Measurements from ENCODE around the gene GPC6.

Gene GPC6

DNA sequence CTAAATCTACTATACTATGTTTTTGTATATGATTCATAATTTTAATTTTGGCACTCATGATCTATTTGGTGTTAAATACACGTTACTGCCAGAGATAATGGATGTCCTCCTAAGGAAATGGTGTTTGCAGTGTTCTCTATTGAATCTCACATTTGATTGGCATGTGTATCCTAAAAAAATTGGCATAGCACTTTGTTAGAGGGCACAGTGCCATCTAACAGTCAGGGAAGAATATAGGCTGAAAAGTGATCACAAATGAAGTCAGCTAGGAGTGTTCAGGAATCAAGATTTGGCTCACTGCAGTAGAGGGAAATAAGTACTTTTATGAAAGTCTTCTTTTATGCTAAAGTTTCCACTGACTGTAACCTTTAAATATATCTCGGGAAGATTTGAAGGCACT, 624.6 kb downstream of the GPC6 start:
- H3K4me1 ChIP-seq (ENCODE audit: control insufficient read depth, insufficient read depth, low read depth, low read length): no peaks in the 10 kb centered on the region
- DNase-seq: no peak
- no peak overlapping the region for H2AFZ ChIP-seq (ENCODE audit: low read depth, low read length)
- no peak overlapping the region for H2BK15ac ChIP-seq (ENCODE audit: low read depth, poor library complexity, severe bottlenecking)
- no peaks in the 10 kb centered on the region for H3K27me3 ChIP-seq (ENCODE audit: control insufficient read depth in 1 of 2, insufficient read depth in 1 of 2, low read length in 2 of 2)
- no peak overlapping the region for H4K91ac ChIP-seq (ENCODE audit: low read length)
- no peak overlapping the region for H4K8ac ChIP-seq (ENCODE audit: low read length)
- no peak overlapping the region for H2BK5ac ChIP-seq (ENCODE audit: low read depth, low read length, poor library complexity, severe bottlenecking)
- H3K18ac ChIP-seq (ENCODE audit: low read depth in 1 of 2, low read length in 2 of 2): no peak overlapping the region
- no peak overlapping the region for H2BK120ac ChIP-seq (ENCODE audit: low read depth, low read length)
- no peak overlapping the region for H3K4ac ChIP-seq (ENCODE audit: low read depth in 1 of 2, low read length in 2 of 2)
- H2BK12ac ChIP-seq (ENCODE audit: low read length in 2 of 2): no peak overlapping the region
- H2AK5ac ChIP-seq (ENCODE audit: low read length, severe bottlenecking): no peak overlapping the region
- no peaks in the 10 kb centered on the region for H3K9me3 ChIP-seq (ENCODE audit: control insufficient read depth, low read length)
- H3K9ac ChIP-seq (ENCODE audit: low read length): no peak overlapping the region
- H3K27ac ChIP-seq (ENCODE audit: low read length, poor library complexity, severe bottlenecking): no peak overlapping the region
- H3K4me2 ChIP-seq (ENCODE audit: low read length, poor library complexity, severe bottlenecking): no peak overlapping the region
- H3K79me1 ChIP-seq (replicated peaks; ENCODE audit: low read length, poor library complexity, severe bottlenecking): no peaks in the 10 kb centered on the region
- no peak overlapping the region for H3K23ac ChIP-seq (ENCODE audit: low read length in 2 of 2)
- no peaks in the 10 kb centered on the region for H3K36me3 ChIP-seq (ENCODE audit: control insufficient read depth in 1 of 2, insufficient read depth in 2 of 2, low read depth in 1 of 2, low read length in 2 of 2)
- WGBS: 89% methylated on average over 1 of the region's 2 CpGs
- H3K14ac ChIP-seq (ENCODE audit: low read length in 2 of 2): no peak overlapping the region
- no peak overlapping the region for H3K4me3 ChIP-seq (ENCODE audit: insufficient read depth in 1 of 2, low read depth in 1 of 2, low read length in 2 of 2)

DNA sequence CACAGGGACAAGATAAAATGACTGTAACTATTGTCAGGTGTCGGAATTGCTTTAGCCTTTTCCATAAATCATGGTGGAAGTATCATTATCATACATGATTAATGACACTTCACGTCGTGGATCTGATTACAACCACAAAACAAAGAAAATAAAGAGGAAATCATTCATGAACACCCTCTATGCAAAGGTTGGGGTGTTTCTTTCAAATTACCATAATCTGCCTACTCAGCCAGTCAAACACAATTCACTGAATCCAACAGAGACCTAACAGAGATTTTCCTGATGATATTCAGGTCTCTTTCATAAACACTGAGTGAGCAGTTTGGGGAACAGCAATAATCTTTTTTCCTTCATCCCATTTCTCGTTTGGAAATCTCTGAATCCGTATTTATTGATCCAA, 627.3 kb downstream of the GPC6 start:
- no peak overlapping the region for H3K4me2 ChIP-seq (ENCODE audit: low read length, poor library complexity, severe bottlenecking)
- H3K36me3 ChIP-seq (ENCODE audit: control insufficient read depth in 1 of 2, insufficient read depth in 2 of 2, low read depth in 1 of 2, low read length in 2 of 2): no peaks in the 10 kb centered on the region
- H2BK120ac ChIP-seq (ENCODE audit: low read depth, low read length): no peak overlapping the region
- H2BK15ac ChIP-seq (ENCODE audit: low read depth, poor library complexity, severe bottlenecking): no peak overlapping the region
- no peak overlapping the region for H2AK5ac ChIP-seq (ENCODE audit: low read length, severe bottlenecking)
- no peak overlapping the region for H2AFZ ChIP-seq (ENCODE audit: low read depth, low read length)
- DNase-seq: no peak
- no peak overlapping the region for H4K8ac ChIP-seq (ENCODE audit: low read length)
- no peak overlapping the region for H3K9ac ChIP-seq (ENCODE audit: low read length)
- no peaks in the 10 kb centered on the region for H3K79me1 ChIP-seq (replicated peaks; ENCODE audit: low read length, poor library complexity, severe bottlenecking)
- no peak overlapping the region for H3K18ac ChIP-seq (ENCODE audit: low read depth in 1 of 2, low read length in 2 of 2)
- no peak overlapping the region for H3K4me3 ChIP-seq (ENCODE audit: insufficient read depth in 1 of 2, low read depth in 1 of 2, low read length in 2 of 2)
- no peak overlapping the region for H3K27ac ChIP-seq (ENCODE audit: low read length, poor library complexity, severe bottlenecking)
- H3K4ac ChIP-seq (ENCODE audit: low read depth in 1 of 2, low read length in 2 of 2): no peak overlapping the region
- H3K4me1 ChIP-seq (ENCODE audit: control insufficient read depth, insufficient read depth, low read depth, low read length): no peaks in the 10 kb centered on the region
- H4K91ac ChIP-seq (ENCODE audit: low read length): no peak overlapping the region
- 93% methylated on average over 3 of the region's 5 CpGs for WGBS
- no peak overlapping the region for H3K23ac ChIP-seq (ENCODE audit: low read length in 2 of 2)
- H2BK12ac ChIP-seq (ENCODE audit: low read length in 2 of 2): no peak overlapping the region
- H3K27me3 ChIP-seq (ENCODE audit: control insufficient read depth in 1 of 2, insufficient read depth in 1 of 2, low read length in 2 of 2): no peaks in the 10 kb centered on the region
- H3K14ac ChIP-seq (ENCODE audit: low read length in 2 of 2): no peak overlapping the region
- H2BK5ac ChIP-seq (ENCODE audit: low read depth, low read length, poor library complexity, severe bottlenecking): no peak overlapping the region
- H3K9me3 ChIP-seq (ENCODE audit: control insufficient read depth, low read length): no peaks in the 10 kb centered on the region

DNA sequence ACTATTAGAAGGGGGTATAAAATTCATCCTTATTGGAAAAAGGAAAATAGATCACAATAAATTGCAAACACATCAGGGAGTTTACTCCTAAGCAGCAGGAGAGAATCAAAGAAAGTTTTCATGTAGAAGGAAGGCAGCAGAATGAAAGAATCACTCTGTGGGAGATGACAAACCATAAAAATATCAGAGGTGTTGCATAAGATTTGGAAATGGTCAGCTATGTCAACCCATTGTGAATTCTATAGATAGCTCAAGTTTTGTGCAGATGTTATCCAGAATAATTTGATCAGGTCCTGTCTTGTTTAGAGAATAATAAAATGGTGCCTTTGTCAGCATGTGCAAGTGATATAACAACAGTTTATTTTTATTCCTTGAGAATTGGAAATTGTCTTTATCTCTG, 630.5 kb downstream of the GPC6 start:
- H3K4me3 ChIP-seq (ENCODE audit: insufficient read depth in 1 of 2, low read depth in 1 of 2, low read length in 2 of 2): no peak overlapping the region
- H2BK120ac ChIP-seq (ENCODE audit: low read depth, low read length): no peak overlapping the region
- H3K4me2 ChIP-seq (ENCODE audit: low read length, poor library complexity, severe bottlenecking): no peak overlapping the region
- no peak overlapping the region for H3K23ac ChIP-seq (ENCODE audit: low read length in 2 of 2)
- no peak overlapping the region for H3K4ac ChIP-seq (ENCODE audit: low read depth in 1 of 2, low read length in 2 of 2)
- no peaks in the 10 kb centered on the region for H3K36me3 ChIP-seq (ENCODE audit: control insufficient read depth in 1 of 2, insufficient read depth in 2 of 2, low read depth in 1 of 2, low read length in 2 of 2)
- no peak overlapping the region for H4K91ac ChIP-seq (ENCODE audit: low read length)
- no peak overlapping the region for H3K27ac ChIP-seq (ENCODE audit: low read length, poor library complexity, severe bottlenecking)
- no peak overlapping the region for H2BK15ac ChIP-seq (ENCODE audit: low read depth, poor library complexity, severe bottlenecking)
- no peak overlapping the region for H3K18ac ChIP-seq (ENCODE audit: low read depth in 1 of 2, low read length in 2 of 2)
- H3K9ac ChIP-seq (ENCODE audit: low read length): no peak overlapping the region
- no peak overlapping the region for H2BK12ac ChIP-seq (ENCODE audit: low read length in 2 of 2)
- DNase-seq: no peak
- H4K8ac ChIP-seq (ENCODE audit: low read length): no peak overlapping the region
- no peaks in the 10 kb centered on the region for H3K79me1 ChIP-seq (replicated peaks; ENCODE audit: low read length, poor library complexity, severe bottlenecking)
- H3K27me3 ChIP-seq (ENCODE audit: control insufficient read depth in 1 of 2, insufficient read depth in 1 of 2, low read length in 2 of 2): no peaks in the 10 kb centered on the region
- no peak overlapping the region for H2BK5ac ChIP-seq (ENCODE audit: low read depth, low read length, poor library complexity, severe bottlenecking)
- peaks cover 2% of the 10 kb centered on the region for H3K4me1 ChIP-seq (ENCODE audit: control insufficient read depth, insufficient read depth, low read depth, low read length)
- H2AFZ ChIP-seq (ENCODE audit: low read depth, low read length): no peak overlapping the region
- no peaks in the 10 kb centered on the region for H3K9me3 ChIP-seq (ENCODE audit: control insufficient read depth, low read length)
- no peak overlapping the region for H3K14ac ChIP-seq (ENCODE audit: low read length in 2 of 2)
- H2AK5ac ChIP-seq (ENCODE audit: low read length, severe bottlenecking): no peak overlapping the region

DNA sequence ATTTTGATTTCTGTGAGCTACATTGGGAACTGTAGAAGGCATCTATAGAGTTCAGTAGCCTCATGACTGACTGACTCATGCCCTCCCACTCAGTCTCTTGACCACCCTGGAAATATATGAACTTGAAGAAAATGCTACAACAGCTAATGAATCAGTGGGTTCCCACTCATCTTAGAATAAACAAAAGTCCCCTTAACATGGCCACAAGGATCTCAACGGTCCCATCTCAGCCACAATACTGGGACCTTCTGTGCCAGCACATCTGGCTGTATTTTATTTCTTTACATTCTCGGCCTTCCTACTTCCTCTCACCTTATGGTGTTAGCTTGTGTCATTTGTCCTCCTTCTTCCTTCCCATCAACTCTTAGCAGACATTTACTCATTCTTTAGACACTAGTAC, 633.1 kb downstream of the GPC6 start:
- WGBS: 14% methylated on average over 2 of the region's 2 CpGs

More for the DNA sequence above, 633.1 kb downstream of the GPC6 start:
- no peak overlapping the region for H3K14ac ChIP-seq (ENCODE audit: low read length in 2 of 2)
- no peak overlapping the region for H2BK5ac ChIP-seq (ENCODE audit: low read depth, low read length, poor library complexity, severe bottlenecking)
- no peak overlapping the region for H4K8ac ChIP-seq (ENCODE audit: low read length)
- no peak overlapping the region for H3K9ac ChIP-seq (ENCODE audit: low read length)
- no peak overlapping the region for H2AK5ac ChIP-seq (ENCODE audit: low read length, severe bottlenecking)
- no peak overlapping the region for H2BK15ac ChIP-seq (ENCODE audit: low read depth, poor library complexity, severe bottlenecking)
- H3K4ac ChIP-seq (ENCODE audit: low read depth in 1 of 2, low read length in 2 of 2): no peak overlapping the region
- no peak overlapping the region for H3K23ac ChIP-seq (ENCODE audit: low read length in 2 of 2)
- no peak overlapping the region for H2AFZ ChIP-seq (ENCODE audit: low read depth, low read length)
- no peak overlapping the region for H2BK12ac ChIP-seq (ENCODE audit: low read length in 2 of 2)
- no peak overlapping the region for H3K27ac ChIP-seq (ENCODE audit: low read length, poor library complexity, severe bottlenecking)
- H3K4me1 ChIP-seq (ENCODE audit: control insufficient read depth, insufficient read depth, low read depth, low read length): peaks cover 2% of the 10 kb centered on the region
- no peak overlapping the region for H3K4me2 ChIP-seq (ENCODE audit: low read length, poor library complexity, severe bottlenecking)
- H3K9me3 ChIP-seq (ENCODE audit: control insufficient read depth, low read length): no peaks in the 10 kb centered on the region
- H4K91ac ChIP-seq (ENCODE audit: low read length): no peak overlapping the region
- DNase-seq: peak; percentile 55
- H3K27me3 ChIP-seq (ENCODE audit: control insufficient read depth in 1 of 2, insufficient read depth in 1 of 2, low read length in 2 of 2): no peaks in the 10 kb centered on the region
- no peak overlapping the region for H3K18ac ChIP-seq (ENCODE audit: low read depth in 1 of 2, low read length in 2 of 2)
- H3K79me1 ChIP-seq (replicated peaks; ENCODE audit: low read length, poor library complexity, severe bottlenecking): no peaks in the 10 kb centered on the region
- no peaks in the 10 kb centered on the region for H3K36me3 ChIP-seq (ENCODE audit: control insufficient read depth in 1 of 2, insufficient read depth in 2 of 2, low read depth in 1 of 2, low read length in 2 of 2)
- H2BK120ac ChIP-seq (ENCODE audit: low read depth, low read length): no peak overlapping the region
- H3K4me3 ChIP-seq (ENCODE audit: insufficient read depth in 1 of 2, low read depth in 1 of 2, low read length in 2 of 2): no peak overlapping the region

All from mesenchymal stem cell (in vitro differentiated cells and primary cell).